ENCODE results near the gene IFIH1. TPM values are rescaled to one million over a fixed set of nuclear protein-coding genes. Genes with fewer than 3 reads are reported as not detected.

IFIH1 gene
- total and polyA plus RNA-seq, 2 donors (not counting 3 experiments of a cell fraction or from before 2014, with no cell fraction given) = 1.3 to 6.9 TPM

DNA sequence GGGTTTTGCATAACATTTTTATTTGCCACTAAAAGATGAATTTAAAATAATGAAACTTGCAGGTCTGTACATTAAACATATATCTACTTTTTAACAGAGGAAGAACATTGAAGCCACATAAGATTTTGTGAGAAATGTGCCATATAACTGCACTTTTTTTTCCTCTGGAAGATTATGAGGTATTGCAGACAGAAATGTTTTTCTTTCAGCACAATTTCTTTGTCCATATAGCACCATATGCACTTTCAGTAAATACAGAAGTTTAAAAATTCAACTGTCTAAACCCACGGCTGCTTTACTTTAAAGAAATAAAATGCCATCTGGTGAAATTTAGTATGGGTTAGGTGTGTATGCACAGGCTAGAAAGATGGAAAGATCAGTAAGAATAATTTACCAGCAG, 74.8 kb downstream of the IFIH1 start:
- Histone ChIP-seq H3K36me3 (ENCODE audit: control insufficient read depth in 2 of 2, extremely low read depth in 1 of 2, insufficient read depth in 2 of 2, low read length in 2 of 2) (no peaks in the 10 kb centered on the region), H4K20me1 (replicated peaks; ENCODE audit: control insufficient read depth, extremely low read depth, insufficient read depth, low read length) (no peaks in the 10 kb centered on the region), H3K27ac (ENCODE audit: insufficient read depth, low read depth, low read length) (peak overlapping the region; percentile 81), H2AFZ (ENCODE audit: low read depth, low read length) (no peak overlapping the region), H3K4me2 (ENCODE audit: insufficient read depth, low read length) (peak overlapping the region; percentile 21), H3K79me2 (ENCODE audit: control insufficient read depth, insufficient read depth, low read length) (no peaks in the 10 kb centered on the region), H3K4me1 (ENCODE audit: control insufficient read depth, extremely low read depth, insufficient read depth, low read length) (peaks cover 19% of the 10 kb centered on the region), H3K9me1 (replicated peaks; ENCODE audit: control insufficient read depth, extremely low read depth, insufficient read depth, low read length) (no peaks in the 10 kb centered on the region), H3K27me3 (ENCODE audit: control insufficient read depth in 2 of 2, insufficient read depth in 2 of 2, low read length in 2 of 2) (no peaks in the 10 kb centered on the region), H3K9me3 (replicated peaks; ENCODE audit: control insufficient read depth, insufficient read depth, low read length) (no peaks in the 10 kb centered on the region), H3K4me3 (replicated peaks in 1 of 3; ENCODE audit: insufficient read depth in 1 of 3, low read depth in 1 of 3, low read length in 3 of 3) (no peak overlapping the region), H3K9ac (replicated peaks; ENCODE audit: extremely low read depth, insufficient read depth, low read length) (no peak overlapping the region)
- ChIA-PET CTCF (interaction anchor here (4.1 kb wide), 1 partner anchor 55 kb away, joined by 26 read pairs; no protein-coding TSS in a partner anchor), POLR2A (no interaction called here)
- BruUV-seq (replicated peaks) = no TSS peak
- FAIRE-seq = no peak
- intact Hi-C loops (cut with micrococcal nuclease) (loop anchor here (1.0 kb wide), 1 partner anchor 18 kb away; no protein-coding TSS in a partner anchor), dilution Hi-C loops (cut with MboI; ENCODE audit: extremely low pct_ligation_motif_present, low sequenced_read_pairs) (no loop called here)
- DNase-seq (ENCODE audit: low read depth, low spot score) = no peak
- no peak for TF ChIP-seq GATA2 (IDR thresholded peaks at IDR 0.05; ENCODE audit: insufficient read depth, insufficient read length, low read depth, low read length)
- no peak for TF ChIP-seq POLR2AphosphoS5 (IDR thresholded peaks at IDR 0.05; ENCODE audit: insufficient read depth, low read depth, low read length)
- TF ChIP-seq, protein P1, sequence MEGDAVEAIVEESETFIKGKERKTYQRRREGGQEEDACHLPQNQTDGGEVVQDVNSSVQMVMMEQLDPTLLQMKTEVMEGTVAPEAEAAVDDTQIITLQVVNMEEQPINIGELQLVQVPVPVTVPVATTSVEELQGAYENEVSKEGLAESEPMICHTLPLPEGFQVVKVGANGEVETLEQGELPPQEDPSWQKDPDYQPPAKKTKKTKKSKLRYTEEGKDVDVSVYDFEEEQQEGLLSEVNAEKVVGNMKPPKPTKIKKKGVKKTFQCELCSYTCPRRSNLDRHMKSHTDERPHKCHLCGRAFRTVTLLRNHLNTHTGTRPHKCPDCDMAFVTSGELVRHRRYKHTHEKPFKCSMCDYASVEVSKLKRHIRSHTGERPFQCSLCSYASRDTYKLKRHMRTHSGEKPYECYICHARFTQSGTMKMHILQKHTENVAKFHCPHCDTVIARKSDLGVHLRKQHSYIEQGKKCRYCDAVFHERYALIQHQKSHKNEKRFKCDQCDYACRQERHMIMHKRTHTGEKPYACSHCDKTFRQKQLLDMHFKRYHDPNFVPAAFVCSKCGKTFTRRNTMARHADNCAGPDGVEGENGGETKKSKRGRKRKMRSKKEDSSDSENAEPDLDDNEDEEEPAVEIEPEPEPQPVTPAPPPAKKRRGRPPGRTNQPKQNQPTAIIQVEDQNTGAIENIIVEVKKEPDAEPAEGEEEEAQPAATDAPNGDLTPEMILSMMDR (IDR thresholded peaks at IDR 0.05; ENCODE audit: extremely low read depth in 1 of 2, insufficient read depth in 1 of 2, low read depth in 1 of 2, low read length in 2 of 2) = no peak
- TF ChIP-seq FOS (IDR thresholded peaks at IDR 0.05; ENCODE audit: borderline replicate concordance, insufficient read depth, low read length) = no peak
- TF ChIP-seq POLR2A (IDR thresholded peaks at IDR 0.05; ENCODE audit: low read depth, low read length) = no peak
- TF ChIP-seq MYC (IDR thresholded peaks at IDR 0.05; ENCODE audit: low read depth, low read length) = no peak
- TF ChIP-seq JUN (IDR thresholded peaks at IDR 0.05; ENCODE audit: borderline replicate concordance, insufficient read depth, insufficient read length, low read depth) = no peak
- no peak for TF ChIP-seq MAX (IDR thresholded peaks at IDR 0.05; ENCODE audit: insufficient read depth, insufficient read length)
- no peak for TF ChIP-seq EZH2 (IDR thresholded peaks at IDR 0.05; ENCODE audit: borderline replicate concordance, low read depth, low read length, severe bottlenecking)

Data from endothelial cell of umbilical vein (primary cell).